Activated T-cell treated with anti-CD3 and anti-CD28 coated beads, Interleukin-2, amount 50 U/mL, for 72 hours (primary cell): ENCODE measurements around the gene DNAI2. TPM values are rescaled to one million over a fixed set of nuclear protein-coding genes. Genes with fewer than 3 reads are reported as not detected.

ENCODE experiments used
- ATAC-seq, 2 donors: fragments of 150-1000 bp; cut with Tn5 transposase; replicated peaks in 1 of 2; 2 replicates each; pipeline ENCODE4 v1.10.0; 2021; ENCODE audit warnings: moderate library complexity in 2 of 2, mild to moderate bottlenecking in 1 of 2
- DNase-seq, 2 donors: peaks; one replicate each; pipeline ENCODE4 v3.0.0; 2021 to 2022; ENCODE audit warnings: mixed read lengths in 1 of 2
- H3K27ac Mint-ChIP-seq: one replicate; pipeline ENCODE4 v1.8.0; 2022; ENCODE audit warnings: mild to moderate bottlenecking, moderate library complexity, mixed read lengths
- H3K27me3 Mint-ChIP-seq: one replicate; pipeline ENCODE4 v1.8.0; 2022; ENCODE audit warnings: low read depth, mixed read lengths
- H3K36me3 Mint-ChIP-seq, 2 donors: one replicate each; pipeline ENCODE4 v1.8.0; 2022; ENCODE audit warnings: mixed read lengths in 2 of 2, mild to moderate bottlenecking in 1 of 2; ENCODE audit not compliant: insufficient read depth in 2 of 2
- H3K4me1 Mint-ChIP-seq: one replicate; pipeline ENCODE4 v1.8.0; 2022; ENCODE audit warnings: low read depth, mixed read lengths
- H3K4me3 Mint-ChIP-seq, 2 donors: one replicate each; pipeline ENCODE4 v1.8.0; 2022; ENCODE audit warnings: mild to moderate bottlenecking in 2 of 2, mixed read lengths in 2 of 2, moderate library complexity in 2 of 2
- H3K9me3 Mint-ChIP-seq, 2 donors: one replicate each; pipeline ENCODE4 v1.8.0; 2022; ENCODE audit warnings: mixed read lengths in 2 of 2
- total RNA-seq, 2 donors: library from RNA; stranded (reverse); gene quantifications; one replicate each; pipeline ENCODE4 v1.2.3, GENCODE V29; 2022

DNAI2 gene, protein sequence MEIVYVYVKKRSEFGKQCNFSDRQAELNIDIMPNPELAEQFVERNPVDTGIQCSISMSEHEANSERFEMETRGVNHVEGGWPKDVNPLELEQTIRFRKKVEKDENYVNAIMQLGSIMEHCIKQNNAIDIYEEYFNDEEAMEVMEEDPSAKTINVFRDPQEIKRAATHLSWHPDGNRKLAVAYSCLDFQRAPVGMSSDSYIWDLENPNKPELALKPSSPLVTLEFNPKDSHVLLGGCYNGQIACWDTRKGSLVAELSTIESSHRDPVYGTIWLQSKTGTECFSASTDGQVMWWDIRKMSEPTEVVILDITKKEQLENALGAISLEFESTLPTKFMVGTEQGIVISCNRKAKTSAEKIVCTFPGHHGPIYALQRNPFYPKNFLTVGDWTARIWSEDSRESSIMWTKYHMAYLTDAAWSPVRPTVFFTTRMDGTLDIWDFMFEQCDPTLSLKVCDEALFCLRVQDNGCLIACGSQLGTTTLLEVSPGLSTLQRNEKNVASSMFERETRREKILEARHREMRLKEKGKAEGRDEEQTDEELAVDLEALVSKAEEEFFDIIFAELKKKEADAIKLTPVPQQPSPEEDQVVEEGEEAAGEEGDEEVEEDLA
- 1 to 10 TPM; 1.4 TPM for total RNA-seq

DNA sequence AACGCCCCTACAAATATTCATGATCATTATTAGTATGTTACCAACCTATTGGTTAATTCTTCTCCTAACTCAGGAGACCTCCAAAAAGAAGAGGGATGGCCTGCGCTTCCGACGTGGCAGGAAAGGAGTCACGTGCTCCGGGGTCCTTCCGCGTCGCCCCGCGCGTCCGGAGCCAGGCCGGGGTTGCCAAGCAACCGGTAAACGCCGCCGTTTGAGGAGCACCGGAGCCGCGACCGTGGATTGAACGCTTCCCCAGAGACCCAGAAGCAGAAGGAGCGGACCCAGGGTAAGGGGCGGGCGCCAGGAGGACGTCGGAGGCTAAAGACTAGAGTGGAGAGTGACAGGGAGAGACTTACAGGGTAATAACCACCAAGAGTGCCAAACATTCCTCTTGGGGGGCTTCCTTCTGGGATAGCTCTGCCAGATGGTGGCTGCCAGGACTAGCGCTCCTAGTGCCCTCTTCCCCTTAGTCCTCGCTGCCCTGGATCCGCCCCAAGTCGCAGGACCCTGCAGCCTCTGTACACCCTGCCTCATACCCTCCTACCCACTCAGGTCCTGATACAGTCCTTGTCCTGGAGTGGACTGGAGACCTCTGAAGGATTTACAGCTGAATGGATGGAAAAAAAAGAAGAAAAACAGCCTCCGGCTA, at the start of gene DNAI2:
Gene DNAI2 (plus strand): TSS at position 175 of the 649 bp plus-strand sequence. CDS start 7,584 bp downstream, outside the sequence.
- Mint-ChIP-seq H3K36me3 (no peaks in the 10 kb centered on the region), H3K27ac (peak within 1 kb of the TSS; percentile 69), H3K4me3 (peak within 1 kb of the TSS; percentile 80 to 89), H3K9me3 (no peaks in the 10 kb centered on the region), H3K27me3 (peaks cover 40% of the 10 kb centered on the region), H3K4me1 (peaks cover 28% of the 10 kb centered on the region)
- no peak for DNase-seq
- peak in 1 of 2 donors; percentile 41 for ATAC-seq

DNA sequence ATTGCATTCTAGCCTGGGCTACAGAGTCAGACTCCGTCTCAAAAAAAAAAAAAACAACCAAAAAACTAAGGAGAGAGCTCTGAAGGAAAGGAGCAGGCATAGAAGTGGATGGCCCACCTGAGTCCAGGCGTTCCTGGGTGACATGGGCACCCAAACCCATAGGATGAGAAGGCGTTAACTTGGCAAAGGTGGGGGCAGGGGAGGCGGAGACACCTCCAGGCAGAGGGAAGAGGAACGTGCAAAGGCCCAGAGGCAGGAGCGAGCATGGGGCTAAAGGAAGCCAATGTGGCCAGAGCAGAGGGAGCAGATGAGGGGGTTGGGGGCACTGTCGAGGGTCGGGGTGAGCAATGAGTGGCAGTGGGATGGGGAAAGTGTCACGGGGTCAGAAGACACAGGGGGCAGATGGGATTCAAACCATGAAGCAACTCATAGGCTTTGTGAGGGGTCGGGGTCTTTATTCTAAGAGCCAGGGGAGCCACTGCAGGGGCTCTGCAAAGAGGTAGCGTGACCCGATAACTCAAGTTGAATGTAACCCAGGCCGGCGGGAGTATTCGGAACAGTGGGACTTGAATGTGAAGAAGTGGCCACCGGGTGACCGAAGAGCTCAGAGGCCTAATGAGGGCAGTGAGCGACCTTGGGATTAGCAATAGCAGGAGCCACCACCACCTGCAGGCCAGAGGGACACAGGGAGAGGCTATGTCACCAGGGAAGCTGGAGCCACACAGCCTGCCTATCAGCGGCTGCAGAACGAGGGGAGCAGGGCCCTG, 48.9 kb upstream of the DNAI2 start:
- ATAC-seq (no peak), DNase-seq (no peak)
- Mint-ChIP-seq H3K36me3 (no peaks in the 10 kb centered on the region), H3K4me3 (no peak overlapping the region), H3K9me3 (no peaks in the 10 kb centered on the region), H3K4me1 (no peaks in the 10 kb centered on the region), H3K27ac (no peak overlapping the region), H3K27me3 (no peaks in the 10 kb centered on the region)

DNA sequence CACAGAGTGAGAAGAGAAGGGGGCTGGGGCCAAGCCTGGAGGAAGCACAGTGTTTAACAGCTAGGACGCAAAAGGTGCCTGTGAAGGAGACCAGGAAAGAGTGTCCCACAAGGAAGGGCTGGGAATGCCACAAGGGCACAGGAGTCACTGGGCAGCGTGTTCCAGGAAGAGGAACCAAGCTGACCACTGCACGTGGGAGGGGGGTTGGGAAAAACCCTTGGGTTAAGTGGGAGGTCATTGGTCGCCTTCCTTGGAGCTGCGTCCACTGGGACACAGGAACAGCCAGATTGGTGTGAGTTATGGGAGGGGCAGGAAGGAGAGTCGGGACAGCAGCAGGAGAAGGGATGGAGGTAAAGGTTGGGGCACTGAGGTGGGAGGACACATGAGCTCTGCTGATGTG, 47.8 kb upstream of the DNAI2 start:
- Mint-ChIP-seq H3K9me3 (no peaks in the 10 kb centered on the region), H3K27me3 (no peaks in the 10 kb centered on the region), H3K36me3 (no peaks in the 10 kb centered on the region), H3K4me3 (no peak overlapping the region), H3K27ac (no peak overlapping the region), H3K4me1 (no peaks in the 10 kb centered on the region)
- no peak for ATAC-seq
- DNase-seq, result no peak

DNA sequence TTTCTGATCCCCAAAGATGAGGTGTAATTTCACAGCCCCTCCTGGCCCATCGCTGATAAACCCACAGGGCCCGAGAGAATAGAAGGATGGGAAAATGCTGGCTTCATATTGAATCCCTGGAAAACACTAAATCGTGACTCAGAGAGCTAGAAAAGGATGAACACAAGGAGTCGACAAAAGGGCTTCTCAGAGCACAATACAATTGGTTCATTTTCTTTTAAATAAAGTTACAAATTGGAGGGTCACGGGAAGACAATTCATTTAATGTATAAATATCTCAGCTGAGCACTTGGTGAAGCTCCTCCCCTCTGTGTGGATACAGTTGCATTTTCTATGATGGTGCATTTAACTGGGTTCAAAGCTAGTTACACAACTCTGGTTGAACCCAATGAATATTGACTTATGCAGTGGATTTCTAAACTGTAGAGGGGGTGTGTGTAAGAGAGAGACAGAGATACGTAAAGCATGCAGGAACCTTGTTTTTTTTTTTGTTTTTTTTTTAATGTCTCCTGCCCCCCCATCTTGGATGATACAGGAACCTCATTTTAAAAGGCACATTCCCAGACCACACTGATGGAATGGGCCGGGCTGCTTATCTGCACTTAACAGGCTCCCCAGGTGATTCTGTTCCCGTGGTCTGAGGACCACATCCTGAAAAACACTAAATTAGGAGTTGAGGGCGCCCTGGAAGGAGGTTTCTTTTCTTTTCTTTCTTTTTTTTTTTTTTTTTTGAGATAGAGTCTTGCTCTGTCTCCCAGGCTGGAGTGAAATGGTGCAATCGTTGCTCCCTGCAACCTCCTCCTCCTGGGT, 46.6 kb upstream of the DNAI2 start:
- no peaks in the 10 kb centered on the region for H3K4me1 Mint-ChIP-seq
- no peak overlapping the region for H3K4me3 Mint-ChIP-seq
- no peaks in the 10 kb centered on the region for H3K27me3 Mint-ChIP-seq
- ATAC-seq (no peak), DNase-seq (no peak)
- no peaks in the 10 kb centered on the region for H3K9me3 Mint-ChIP-seq
- H3K27ac Mint-ChIP-seq, result no peak overlapping the region
- H3K36me3 Mint-ChIP-seq, result no peaks in the 10 kb centered on the region

DNA sequence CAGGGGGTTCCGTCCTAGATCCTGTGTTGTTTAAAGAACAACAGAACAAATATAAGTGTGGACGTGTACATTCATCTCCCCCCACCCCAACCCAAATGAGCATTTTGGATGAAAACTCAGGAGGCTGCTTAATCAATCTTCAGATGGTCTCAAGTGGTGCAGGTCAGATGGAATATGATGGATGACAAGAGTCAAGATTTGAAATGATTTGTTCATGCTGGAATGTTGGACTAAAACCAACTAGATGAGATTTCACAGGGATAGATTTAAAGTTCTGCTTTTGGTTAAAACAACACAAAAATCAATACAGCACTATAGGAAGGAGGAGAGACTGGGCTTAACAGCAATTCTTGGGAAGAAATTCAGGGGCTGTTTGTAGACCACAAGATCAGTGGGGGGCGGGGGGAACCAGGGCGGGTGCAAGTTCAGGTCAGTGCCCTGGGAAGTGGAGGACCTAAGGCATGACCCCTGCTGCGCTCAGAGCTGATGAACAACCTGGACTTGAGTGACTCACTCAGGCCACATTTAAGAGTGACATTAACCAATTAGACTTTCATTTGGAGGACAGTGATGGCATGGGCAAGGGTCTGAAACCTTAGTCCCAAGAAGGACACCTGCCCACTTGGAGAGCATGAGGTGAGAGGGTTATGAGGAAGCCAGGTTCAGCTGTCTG, 45.6 kb upstream of the DNAI2 start:
- Mint-ChIP-seq H3K27ac (no peak overlapping the region), H3K4me1 (no peaks in the 10 kb centered on the region), H3K27me3 (no peaks in the 10 kb centered on the region), H3K9me3 (no peaks in the 10 kb centered on the region), H3K4me3 (no peak overlapping the region), H3K36me3 (no peaks in the 10 kb centered on the region)
- no peak for DNase-seq
- no peak for ATAC-seq

DNA sequence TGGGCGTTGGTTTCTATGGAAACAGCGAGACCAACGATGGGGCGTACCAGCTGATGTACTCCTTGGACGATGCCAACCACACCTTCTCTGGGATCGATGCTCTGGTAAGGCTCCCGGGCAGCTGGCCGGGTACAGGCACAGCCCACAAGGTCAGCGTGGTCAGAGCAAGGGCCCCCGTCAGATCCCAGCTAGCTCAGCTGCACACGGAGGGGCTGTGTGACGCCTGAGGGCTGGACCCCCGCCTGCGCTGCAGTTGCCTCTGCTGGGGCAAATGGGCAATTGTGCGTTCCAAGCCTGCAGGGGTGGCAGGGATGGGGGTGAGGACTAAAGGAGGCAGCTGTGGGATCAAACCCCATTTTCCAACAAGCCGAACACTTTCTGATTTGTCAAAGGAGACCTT, 43.1 kb upstream of the DNAI2 start:
- ATAC-seq, result no peak
- H3K4me3 Mint-ChIP-seq, result no peak overlapping the region
- H3K36me3 Mint-ChIP-seq, result no peaks in the 10 kb centered on the region

DNA sequence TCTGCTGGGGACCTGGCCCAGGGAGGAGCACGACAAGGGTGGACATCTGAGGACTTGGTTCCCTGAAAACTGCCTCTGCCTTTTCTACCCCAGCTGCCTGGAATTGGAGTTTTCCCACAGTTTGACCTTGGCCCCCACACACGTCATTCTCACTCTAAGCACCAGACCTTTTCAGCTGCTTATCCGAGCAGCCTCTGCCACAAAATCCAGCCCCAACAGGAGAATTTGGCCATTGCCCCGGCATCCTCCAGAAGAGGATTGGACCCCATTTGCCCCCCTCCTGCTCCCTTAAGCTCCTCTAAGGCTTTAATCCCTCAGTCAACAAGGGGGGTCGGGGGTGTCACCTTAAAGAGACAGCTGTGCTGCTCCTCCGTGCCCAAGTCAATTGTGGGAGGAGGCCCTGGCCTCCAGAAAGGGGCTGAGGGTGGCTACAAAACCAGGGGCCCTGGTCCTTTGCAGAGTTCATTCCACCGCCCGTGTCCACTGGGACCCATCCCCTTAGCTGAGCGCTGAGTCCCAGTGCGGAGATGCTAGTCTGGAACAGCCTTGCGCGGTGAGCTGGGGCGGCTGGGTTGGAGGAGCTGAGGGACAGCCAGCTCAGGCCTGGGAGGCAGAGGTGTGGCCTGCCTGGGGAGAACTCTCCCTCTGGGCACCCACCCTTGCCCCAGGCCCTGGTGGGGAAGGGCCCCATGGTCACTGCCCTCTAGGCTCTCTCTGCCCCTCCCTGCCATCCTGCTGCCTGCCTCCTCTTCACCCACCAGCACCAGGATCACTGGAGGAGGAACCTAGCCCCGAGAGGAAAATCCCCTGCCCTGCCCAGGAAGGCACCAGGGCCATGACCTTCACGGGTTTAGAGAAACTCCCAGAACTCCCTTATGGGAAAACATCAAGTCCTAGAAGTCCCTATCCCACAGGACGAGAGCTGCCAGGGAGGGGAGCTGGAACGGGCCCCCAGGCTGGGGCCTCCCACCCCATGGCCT, 41.8 kb upstream of the DNAI2 start:
- DNase-seq (no peak), ATAC-seq (no peak)
- H3K27ac Mint-ChIP-seq, result no peak overlapping the region
- no peaks in the 10 kb centered on the region for H3K27me3 Mint-ChIP-seq
- no peak overlapping the region for H3K4me3 Mint-ChIP-seq
- no peaks in the 10 kb centered on the region for H3K36me3 Mint-ChIP-seq
- H3K9me3 Mint-ChIP-seq, result no peaks in the 10 kb centered on the region
- H3K4me1 Mint-ChIP-seq, result no peaks in the 10 kb centered on the region

More for the DNA sequence above, 43.1 kb upstream of the DNAI2 start:
- Mint-ChIP-seq H3K27me3 (no peaks in the 10 kb centered on the region), H3K4me1 (no peaks in the 10 kb centered on the region), H3K27ac (no peak overlapping the region), H3K9me3 (no peaks in the 10 kb centered on the region)
- DNase-seq, result no peak

DNA sequence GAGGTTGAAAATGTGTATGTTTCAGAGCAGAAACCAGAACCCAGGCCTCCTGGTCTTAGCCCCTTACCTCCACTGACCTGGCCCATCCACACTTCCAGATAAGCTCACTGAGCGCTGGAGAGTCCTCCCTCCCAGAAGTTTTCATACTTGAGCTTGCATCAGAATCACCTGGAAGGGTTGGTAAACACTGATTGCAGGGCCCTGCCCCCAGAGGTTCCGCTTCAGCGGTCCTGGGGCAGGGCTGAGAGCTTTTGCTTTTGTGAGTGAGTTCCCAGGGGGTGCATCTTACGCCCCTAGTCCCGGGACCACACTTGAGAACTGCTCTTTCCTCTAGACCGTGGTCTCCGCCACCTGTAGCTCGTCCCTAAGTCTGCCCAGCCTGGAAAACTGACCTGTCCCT, 40.1 kb upstream of the DNAI2 start:
- Mint-ChIP-seq H3K27ac (no peak overlapping the region), H3K9me3 (no peaks in the 10 kb centered on the region), H3K36me3 (no peaks in the 10 kb centered on the region), H3K4me1 (no peaks in the 10 kb centered on the region), H3K4me3 (no peak overlapping the region), H3K27me3 (no peaks in the 10 kb centered on the region)
- ATAC-seq, result no peak
- no peak for DNase-seq

DNA sequence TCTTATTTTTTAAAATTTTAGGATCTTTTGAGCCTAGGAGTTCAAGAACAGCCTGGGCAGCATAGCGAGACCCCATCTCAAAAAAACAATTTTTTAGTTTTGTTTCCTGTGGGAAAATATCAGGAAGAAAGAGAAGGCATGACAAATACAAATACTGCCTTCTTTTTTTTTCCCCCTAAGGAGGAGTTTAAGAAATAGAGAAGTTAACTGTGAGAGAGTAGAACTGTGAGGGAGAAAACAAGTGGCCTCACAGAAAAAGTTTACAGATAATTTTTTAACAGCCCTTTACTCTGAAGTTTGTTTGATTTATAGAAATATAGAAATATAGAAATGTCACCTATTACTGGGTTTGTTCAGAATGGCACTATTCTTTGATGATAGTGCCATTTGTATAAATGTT, 39.5 kb upstream of the DNAI2 start:
- Mint-ChIP-seq H3K4me1 (no peaks in the 10 kb centered on the region), H3K27ac (no peak overlapping the region), H3K36me3 (no peaks in the 10 kb centered on the region), H3K9me3 (no peaks in the 10 kb centered on the region), H3K4me3 (no peak overlapping the region), H3K27me3 (no peaks in the 10 kb centered on the region)
- no peak for ATAC-seq
- DNase-seq, result no peak

DNA sequence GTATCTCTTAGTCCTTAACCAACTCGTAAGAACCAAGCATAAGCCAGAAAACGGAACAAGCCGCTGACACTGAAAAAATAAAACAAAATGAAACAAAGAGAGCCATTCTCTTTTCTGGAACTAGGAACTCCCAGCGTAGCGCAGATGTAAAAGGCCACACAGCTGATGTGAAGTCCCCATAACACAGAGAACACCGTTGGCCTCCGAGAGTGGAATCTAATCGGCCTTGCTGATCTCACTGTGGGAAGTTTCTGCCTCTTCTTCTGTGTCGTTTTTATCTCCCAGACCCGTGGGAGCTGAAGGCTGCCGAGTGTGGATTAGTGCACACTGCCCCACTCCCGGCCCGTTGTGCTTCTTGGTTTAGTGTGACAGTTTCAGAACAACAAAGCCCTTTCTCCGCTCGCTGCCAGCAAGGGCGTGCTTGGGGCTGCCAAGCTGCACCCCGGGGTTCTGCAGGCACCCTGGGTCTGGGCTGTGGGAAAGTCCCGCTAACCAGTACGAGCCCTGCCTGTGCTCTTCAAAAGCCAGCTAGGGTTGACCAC, 38.9 kb upstream of the DNAI2 start:
- H3K36me3 Mint-ChIP-seq, result no peaks in the 10 kb centered on the region
- H3K4me1 Mint-ChIP-seq, result no peaks in the 10 kb centered on the region
- H3K27ac Mint-ChIP-seq, result no peak overlapping the region
- DNase-seq, result no peak
- ATAC-seq, result no peak
- H3K27me3 Mint-ChIP-seq, result no peaks in the 10 kb centered on the region
- no peak overlapping the region for H3K4me3 Mint-ChIP-seq
- no peaks in the 10 kb centered on the region for H3K9me3 Mint-ChIP-seq

DNA sequence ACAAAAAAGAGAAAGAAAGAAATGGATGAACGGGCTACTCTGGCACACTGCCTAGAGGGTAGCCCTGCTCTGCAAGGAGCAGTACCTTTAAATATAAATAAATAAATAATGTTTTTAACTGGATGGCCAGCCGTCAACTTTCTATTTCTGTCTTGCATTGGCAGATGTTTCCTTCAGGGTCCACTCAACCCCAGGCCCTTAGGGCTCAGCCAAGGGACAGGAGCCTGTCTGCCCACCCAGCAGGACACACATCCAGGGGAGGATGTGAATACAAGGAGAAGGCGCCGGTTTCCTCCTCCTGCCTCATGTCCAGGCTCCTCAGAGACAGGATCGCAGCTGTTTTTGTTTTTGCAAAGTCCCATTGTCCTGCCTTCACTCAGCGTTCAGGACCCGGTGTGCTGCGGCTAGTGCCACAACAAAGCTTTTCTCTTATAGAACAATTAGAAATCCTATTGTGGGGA, 38.1 kb upstream of the DNAI2 start:
- no peaks in the 10 kb centered on the region for H3K36me3 Mint-ChIP-seq
- DNase-seq (no peak), ATAC-seq (no peak)
- H3K4me1 Mint-ChIP-seq, result no peaks in the 10 kb centered on the region
- H3K4me3 Mint-ChIP-seq, result no peak overlapping the region
- no peak overlapping the region for H3K27ac Mint-ChIP-seq
- H3K27me3 Mint-ChIP-seq, result no peaks in the 10 kb centered on the region
- H3K9me3 Mint-ChIP-seq, result no peaks in the 10 kb centered on the region
